Measurements from ENCODE around the gene COPZ1.
"Not testable (repeated sequence)": the region's sequence is repeated elsewhere in the genome, so short reads cannot be mapped to it uniquely, and the experiment has no call there.

Gene COPZ1

GRCh38 chr12:54337280-54337842, 12.4 kb downstream of the COPZ1 start:
- peak; percentile 18 to 34 for DNase-seq

DNA sequence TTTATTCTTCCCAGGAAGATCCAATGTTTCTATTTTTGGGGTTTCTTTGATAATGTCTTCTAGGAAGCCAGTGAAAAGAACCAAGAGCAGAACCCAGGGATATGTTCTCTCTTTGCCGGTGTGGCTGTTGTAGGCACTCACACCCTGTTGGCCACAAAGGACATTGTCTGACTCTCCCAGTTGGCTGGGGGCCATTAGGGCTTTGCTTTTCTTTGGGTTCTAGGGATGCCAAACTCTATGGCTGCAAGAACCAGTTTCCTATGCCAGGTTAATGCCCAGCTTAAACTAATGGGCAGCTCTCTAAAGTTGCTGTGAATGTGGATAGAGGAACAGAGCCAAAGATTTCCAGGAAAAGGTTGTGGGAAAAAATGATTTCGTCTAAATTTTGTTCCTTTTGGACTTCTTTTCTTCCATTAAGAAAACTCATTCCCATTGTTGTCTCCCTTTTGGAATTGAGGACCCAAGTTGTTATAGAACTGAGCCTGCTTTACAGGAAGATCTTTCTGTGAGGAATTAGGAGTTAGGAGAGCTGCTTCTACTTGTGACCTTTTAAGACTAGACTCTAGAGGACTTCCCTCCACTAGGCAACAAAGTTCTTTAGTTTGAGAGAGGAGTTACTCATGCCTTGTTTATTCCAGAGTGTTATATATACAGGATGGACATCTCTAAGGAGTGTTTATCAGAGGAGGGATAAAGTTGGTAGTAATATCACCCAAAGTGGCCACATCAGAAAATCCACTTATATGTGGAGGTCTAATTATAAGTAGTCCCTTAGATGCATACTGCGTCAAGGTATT, 13.1 kb downstream of the COPZ1 start:
- no peak for DNase-seq

GRCh38 chr12:54338698-54339296, 13.9 kb downstream of the COPZ1 start:
- DNase-seq, result no peak

GRCh38 chr12:54340846-54341245, 15.9 kb downstream of the COPZ1 start:
- DNase-seq, result no peak

DNA sequence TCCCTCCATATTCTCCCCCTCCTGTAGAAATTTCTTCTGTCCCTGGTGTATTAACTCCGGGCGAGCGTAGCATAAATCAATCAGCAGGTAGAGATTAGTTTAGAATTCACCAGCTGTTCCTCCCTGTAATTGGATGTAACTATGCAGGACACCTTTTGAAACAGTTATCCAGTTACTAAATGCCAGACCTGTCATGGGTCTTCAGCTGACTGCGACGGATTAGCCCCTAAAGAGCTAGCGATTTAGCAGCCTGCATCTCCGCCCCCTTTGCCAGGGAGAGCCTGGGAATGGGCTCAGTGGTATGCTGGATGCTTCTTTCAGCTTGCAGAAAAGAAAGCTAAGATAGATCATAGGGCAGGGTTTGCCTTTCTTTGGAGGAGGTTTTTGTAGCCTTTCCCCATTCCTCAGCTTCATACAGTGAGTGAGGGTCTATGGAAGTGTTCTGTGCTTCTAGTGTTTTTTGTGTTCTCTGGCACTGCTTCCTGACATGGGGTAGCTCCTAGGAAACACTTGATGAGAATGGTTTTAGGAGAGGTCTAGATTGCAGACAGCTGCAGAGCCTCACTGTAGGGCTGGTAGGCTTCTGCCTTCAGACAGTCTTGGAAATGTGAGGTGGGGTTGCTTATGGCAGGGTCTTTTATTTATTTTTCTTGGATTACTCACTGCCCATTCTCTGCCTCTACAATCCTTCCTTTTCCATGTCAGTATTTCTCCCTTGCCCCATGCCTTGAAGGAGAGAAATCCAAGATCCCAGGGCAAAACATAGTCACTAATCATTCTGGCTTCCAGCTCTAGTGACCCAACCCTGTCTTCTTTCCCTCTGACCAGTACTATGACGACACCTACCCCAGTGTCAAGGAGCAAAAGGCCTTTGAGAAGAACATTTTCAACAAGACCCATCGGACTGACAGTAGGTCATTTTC, 16.7 kb downstream of the COPZ1 start:
- DNase-seq, result no peak

DNA sequence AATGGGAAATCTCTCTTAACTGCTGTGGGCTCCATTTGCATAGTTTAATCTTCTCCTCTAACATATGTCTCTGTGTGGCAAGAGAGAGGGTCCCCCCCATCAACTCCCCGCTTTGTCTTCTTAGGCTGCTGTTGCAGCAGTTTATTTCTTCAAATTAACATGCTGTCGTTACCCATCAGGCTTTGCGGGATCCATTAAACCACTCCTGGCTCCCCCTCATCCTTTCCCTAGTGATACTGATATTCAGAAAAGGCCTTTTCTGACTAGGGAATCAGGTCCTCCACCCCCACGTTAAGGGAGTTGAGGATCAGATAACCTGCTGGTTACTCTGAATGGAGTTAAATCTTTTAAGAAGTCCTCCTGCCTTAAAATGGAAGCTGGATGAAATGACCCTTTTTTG, 24.1 kb downstream of the COPZ1 start:
- no peak for DNase-seq

DNA sequence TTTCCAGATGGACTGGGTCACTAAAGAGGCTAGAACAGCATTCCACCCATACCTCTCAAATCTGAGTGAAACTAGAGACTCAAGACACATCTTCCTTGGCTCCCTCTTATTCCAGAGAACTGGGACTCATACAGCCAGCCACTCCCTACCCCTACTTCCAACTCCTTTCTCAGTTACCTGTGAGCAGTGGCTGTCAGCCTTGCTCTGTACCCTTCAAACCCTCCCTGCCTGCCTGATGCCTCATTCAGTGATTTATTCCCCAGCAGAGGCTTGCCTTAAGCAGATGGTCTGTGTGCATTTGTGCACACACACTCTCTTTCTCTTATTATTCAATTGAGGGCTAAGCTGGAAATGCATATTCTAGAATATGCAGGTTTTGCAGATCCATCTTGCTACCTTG, 24.7 kb downstream of the COPZ1 start:
- DNase-seq, result no peak

GRCh38 chr12:54350743-54351142, 25.8 kb downstream of the COPZ1 start:
- DNase-seq, result no peak

DNA sequence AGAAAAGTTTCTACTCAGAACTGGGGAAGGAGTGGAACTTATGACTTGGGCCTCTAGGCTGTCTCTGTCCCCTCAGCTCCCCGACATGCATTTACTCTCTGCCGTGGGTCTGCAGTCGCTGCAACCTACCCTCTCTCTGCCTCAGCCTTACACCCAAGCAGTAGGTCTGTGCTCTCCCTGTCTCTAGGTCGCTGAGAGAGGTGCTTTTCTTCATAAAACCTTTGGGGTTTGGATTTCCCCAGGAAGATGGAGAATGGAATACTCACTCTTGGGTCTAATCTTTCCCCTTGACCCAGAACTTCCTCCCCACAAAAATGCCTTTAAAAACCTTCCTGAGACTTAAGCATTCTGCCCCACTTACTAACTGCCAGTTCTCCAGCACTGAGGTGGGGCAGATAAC, 26.4 kb downstream of the COPZ1 start:
- DNase-seq, result no peak

DNA sequence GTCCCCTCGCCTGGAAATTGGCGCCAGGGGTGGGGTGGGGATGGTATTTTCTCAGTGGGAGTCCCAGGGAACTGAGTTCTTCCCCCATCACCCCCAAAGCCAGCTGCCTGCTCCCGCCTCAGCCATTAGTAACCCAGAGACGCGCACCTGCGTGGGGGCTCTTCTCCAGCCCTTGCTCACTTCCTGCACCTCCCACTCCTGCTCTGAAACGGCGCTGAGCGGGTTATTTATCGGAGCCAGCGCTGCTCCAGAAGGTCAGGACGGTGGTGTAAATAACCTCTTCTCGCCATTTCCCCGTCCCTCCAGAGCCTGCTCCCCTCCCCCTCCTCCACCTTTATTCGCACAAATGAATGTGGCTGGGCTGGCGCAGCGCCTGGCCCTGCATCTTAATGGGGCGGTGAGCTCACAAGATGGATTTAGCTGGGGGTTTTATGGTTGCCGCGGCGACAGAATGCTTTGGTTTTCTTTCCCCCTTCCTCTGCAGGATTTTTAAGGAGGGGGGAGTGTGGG, 27.1 kb downstream of the COPZ1 start:
- no peak for DNase-seq

DNA sequence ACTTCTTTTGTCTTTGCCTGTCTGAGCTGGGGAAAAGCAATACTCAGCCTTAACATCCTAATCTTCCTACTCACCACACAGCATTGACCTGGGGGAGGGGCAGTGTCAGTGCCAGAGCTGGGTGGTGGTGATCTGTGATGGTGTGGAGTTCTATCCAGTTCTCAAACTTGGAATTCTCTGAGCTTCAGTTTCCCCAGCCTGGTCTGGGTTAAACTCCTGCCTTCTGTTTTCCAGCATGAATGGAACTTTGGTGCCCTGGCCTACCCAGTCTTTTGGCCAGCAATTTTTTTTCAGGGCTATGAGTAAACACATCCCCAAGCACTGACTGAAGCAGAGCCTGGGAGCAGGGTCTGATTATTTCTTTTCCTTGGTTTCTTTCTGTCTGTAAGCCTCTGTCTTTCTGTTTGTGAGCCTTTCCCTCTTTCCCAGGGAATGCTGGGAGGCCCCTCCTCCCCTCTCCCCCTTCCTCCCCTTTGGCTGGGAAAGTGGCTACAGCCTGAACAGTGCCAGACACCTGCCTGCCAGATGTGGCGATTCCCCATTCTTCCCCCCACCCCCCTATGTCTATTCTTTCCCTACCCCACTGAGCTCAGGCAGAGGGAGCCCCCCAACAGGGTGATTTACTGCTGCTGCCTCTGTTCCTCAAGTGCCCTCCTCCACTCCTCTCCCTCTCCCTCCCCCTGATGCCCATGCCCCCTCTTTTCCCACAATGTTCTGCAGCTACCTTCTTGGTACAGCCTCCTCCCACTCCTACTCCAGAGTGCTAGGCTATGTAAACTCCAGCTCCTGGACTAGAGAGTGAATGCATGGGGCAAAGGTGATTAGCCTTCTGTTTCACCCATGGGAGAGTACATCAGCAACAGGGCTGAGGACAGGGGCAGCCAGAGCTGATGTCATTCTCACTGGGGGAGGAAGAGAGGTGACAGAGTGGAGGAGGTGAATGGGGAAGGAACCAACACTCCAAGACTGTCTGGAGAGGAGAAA, 28.3 kb downstream of the COPZ1 start:
- no peak for DNase-seq

- not testable (repeated sequence) for DNase-seq
Measured at GRCh38 chr12:54354271-54354670, 29.3 kb downstream of the COPZ1 start.

GRCh38 chr12:54355104-54355815, 30.3 kb downstream of the COPZ1 start:
- DNase-seq, result no peak

GRCh38 chr12:54356228-54356627, 31.3 kb downstream of the COPZ1 start:
- DNase-seq, result no peak

- DNase-seq, result no peak
Measured at GRCh38 chr12:54356951-54357356, 32.0 kb downstream of the COPZ1 start.

GRCh38 chr12:54357506-54358190, 32.7 kb downstream of the COPZ1 start:
- no peak for DNase-seq

DNA sequence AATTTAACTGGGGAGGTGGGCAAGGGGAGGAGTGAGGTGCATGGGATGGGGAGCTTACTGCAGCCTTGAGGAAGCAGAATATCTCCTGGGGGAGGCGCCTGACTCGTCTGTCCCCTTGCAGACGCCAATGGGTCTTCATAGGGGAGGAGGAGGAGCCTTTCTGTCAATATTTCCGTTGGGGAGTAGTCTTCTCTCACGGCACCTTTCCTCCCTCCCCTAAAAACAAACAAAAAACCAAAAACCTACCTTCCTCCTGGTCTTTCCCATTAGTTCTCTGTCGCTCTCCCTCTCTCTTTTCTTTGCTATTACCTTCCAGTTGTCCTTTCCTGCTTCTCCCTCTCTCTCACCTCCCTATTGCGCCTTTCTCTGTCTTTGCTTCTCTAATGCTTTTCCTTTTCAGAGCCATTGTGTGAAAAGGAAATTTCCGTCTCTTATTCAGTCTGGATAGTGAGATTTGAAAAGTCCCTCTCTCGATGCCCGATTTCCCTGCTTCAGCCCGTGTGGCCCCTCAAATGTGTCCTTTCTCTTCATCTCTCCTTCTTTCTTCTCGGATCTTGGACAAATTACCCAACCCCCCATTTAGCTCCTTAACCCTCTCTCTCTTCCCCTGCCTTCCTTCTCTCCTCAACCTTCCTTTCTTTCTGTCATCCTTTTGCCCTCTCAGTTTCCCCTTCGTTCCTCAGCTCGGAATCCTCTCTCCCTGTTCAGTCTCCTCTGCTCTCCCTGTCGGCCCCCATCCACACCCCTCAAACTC, 33.4 kb downstream of the COPZ1 start:
- DNase-seq, result peak in 1 of 2 experiments; percentile 3

DNA sequence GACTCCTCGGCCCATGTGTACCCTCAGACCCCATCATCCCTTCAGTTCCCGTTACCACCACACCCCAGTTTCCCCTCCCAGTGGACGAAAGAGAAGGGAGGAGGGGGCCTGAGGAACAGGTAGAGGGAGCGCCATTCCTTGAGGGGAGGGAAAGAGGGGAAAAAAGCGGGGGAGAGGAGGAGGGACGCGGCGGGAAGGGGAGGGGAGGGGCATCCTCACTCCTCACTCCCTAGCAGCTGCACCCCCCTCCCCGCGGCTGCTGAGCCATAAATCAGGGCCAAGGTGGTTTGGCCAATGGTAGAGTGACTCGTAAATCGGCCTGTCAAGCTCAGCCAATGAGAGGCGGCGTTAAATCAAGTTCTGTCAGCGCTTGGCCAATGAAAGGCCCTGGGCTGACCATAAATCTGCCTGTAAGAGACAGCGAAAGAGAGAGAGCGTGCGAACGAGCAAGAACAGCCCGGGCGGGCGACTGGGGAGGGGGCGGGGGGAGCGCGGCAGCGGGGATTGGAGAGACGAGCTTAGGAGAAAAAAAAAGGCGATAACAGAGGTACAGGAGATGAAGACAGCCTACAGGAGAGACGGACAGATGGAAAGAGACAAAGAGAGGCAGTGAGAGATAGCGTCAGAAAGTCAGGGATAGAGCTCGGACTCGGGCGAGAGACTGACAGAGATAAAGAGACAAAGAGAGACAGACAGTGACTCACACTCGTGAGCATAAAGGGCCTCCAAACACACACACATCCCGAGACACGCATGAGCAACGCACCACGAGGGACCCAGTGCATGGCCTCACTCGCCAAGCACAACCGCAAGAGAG, 34.2 kb downstream of the COPZ1 start:
- DNase-seq, result peak; percentile 96 to 97

Measured in Kasumi-1 (cell line).